GM18505 (cell line): ENCODE data around the gene RNF151.
A peak's percentile ranks its signal among the peaks of the same experiment; 100 is the strongest.
"Not testable (repeated sequence)": the region's sequence is repeated elsewhere in the genome, so short reads cannot be mapped to it uniquely, and the experiment has no call there.

Experiments
- ATAC-seq: cut with Tn5 transposase; IDR thresholded peaks from one replicate; pipeline ENCODE4 v1.9.1; 2021; ENCODE audit not compliant: unreplicated experiment
- POLR2A ChIP-seq: IDR thresholded peaks from 4 replicates; pipeline ENCODE4 v1.6.1; 2011; ENCODE audit warnings: borderline replicate concordance; ENCODE audit not compliant: insufficient read depth, insufficient read length; ENCODE audit errors: extremely low read depth

Gene RNF151, protein sequence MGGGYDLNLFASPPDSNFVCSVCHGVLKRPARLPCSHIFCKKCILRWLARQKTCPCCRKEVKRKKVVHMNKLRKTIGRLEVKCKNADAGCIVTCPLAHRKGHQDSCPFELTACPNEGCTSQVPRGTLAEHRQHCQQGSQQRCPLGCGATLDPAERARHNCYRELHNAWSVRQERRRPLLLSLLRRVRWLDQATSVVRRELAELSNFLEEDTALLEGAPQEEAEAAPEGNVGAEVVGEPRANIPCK

DNA sequence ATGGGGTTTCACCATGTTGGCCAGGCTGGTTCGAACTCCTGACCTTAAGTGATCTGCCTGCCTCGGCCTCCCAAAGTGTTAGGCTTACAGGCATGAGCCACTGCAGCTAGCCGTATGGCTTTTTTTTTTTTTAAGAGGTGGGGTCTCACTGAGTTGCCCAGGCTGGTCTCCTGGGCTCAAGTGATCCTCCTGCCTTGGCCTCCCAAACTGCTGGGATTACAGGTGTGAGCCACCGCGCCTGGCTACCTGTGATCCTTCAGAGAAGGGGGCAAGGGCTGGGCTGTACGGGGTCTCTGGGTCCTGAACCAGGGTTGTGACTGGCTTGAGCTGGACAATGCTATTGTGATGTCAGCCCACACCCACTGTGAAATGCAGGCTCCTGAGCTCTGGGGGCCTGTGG is at the start of gene RNF151:
Gene RNF151, plus strand, starts transcription at position 397 of the 400 bp plus-strand sequence. CDS start 26 bp downstream, outside the sequence.
- no peak for TF ChIP-seq POLR2A

DNA sequence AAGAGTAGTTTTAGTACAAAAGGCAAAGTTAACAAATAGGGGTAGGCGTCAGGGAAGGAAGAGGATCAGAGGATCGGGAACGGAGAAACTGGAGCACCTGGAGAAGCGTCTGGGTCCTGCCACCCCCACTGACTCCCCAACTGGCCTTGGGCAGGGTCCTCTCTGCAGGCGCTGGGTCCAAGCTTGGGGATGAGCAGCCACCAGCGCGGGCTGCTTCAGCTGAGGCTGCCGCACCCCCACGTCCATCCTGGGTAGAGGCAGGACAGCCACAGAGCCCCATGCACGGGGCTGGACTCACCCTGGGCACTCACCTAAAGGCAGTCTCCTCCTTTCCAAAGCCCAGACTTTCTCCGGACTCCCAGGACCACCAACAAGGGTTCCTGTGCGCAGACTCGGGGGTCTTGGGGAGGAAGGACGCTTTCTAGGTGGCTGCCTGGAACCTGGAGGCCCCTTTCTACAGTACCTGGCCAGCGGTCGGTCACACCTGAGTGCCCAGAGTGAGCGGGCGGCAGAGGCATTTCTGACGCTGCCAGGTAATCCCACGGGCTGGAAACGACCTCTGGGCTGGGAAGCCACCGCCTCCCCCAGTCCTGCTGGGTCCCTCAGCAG is 49.5 kb upstream of the RNF151 start:
- TF ChIP-seq POLR2A, result no peak
- no peak for ATAC-seq

More for the DNA sequence above, at the start of gene RNF151:
- ATAC-seq, result no peak

DNA sequence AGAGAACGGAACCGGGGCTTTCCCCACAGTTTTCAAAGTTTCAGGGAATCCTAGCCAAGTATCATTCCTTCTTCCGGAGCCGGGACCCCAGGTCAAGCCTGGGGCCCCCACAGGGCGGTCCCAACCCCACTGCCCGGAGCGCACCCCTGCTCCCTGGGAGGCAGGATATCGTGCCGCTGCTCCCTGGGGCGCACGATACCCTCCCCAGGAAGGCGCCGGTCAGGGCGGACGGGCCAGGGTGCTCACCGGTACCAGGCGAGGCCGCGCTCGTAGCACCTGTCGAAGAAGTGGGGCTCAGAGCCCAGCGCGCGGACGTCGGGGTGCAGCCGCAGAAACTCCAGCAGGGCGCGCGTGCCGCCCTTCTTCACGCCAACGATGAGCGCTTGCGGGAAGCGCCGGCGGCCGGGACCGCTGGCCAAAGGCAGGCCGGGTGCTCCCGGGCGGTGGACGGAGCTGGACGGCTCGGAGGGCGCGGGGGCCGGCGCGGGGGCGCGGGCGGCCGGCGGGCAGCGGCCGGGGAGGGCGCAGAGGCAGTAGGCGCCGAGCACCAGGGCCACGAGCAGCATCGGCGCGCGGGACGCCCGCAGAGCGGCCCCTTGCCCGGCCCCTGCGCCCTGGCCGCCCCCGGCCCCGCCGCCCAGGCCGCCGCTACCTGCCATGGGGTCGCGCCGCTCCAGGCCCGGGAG is 48.8 kb upstream of the RNF151 start:
- ATAC-seq, result no peak
- no peak for TF ChIP-seq POLR2A

DNA sequence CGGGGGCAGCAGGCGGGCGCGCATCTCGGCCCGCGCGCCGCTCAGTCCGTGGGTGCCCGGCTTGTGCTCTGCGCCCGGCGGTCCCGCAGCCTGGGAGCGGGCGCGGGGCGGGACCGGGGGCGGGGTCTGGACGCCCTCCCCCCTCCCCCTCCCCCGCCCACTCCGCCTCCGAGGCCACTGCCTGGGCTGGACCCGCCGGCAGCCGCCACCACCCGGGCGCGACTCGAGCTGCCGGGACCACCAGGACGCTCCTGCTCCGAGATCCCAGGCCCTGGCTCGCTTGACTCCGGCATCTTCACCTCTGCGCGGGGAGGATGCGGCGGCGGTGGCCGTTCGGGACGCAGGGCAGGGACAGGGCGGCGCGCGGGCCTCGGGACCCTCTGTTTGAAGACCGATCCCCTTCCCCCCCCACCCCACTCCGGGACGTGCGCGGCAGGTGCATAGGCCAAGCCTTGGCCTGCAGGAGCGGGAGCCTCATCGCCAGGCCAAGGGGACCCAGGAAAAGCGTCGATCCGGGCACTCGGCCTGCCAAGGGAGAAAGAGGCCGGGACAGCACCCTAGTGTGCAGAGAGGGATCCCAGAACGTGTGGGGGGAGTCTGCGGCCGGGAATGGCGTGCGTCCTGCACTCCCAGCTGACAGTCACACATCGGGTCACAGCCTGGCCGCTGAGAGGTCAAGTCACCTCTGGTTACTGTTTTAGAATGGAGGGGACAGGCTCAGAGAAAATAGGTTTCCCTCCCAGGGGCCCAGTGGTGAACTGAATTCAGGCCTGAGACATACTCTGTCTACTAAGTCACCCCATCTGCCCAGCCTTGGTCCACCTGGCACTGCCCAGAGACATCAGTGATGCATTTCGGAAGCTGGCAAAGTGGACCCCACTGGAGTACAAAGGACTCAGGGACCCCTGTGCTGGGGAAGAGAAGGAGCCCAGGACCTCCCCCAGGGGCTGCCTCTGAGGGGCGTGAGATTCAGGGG is 48.0 kb upstream of the RNF151 start, which contains the start of gene HS3ST6:
Gene HS3ST6, minus strand, starts transcription at position 65 of the 976 bp plus-strand sequence. CDS start 92 bp downstream, outside the sequence.
- no peak for TF ChIP-seq POLR2A
- no peak for ATAC-seq

DNA sequence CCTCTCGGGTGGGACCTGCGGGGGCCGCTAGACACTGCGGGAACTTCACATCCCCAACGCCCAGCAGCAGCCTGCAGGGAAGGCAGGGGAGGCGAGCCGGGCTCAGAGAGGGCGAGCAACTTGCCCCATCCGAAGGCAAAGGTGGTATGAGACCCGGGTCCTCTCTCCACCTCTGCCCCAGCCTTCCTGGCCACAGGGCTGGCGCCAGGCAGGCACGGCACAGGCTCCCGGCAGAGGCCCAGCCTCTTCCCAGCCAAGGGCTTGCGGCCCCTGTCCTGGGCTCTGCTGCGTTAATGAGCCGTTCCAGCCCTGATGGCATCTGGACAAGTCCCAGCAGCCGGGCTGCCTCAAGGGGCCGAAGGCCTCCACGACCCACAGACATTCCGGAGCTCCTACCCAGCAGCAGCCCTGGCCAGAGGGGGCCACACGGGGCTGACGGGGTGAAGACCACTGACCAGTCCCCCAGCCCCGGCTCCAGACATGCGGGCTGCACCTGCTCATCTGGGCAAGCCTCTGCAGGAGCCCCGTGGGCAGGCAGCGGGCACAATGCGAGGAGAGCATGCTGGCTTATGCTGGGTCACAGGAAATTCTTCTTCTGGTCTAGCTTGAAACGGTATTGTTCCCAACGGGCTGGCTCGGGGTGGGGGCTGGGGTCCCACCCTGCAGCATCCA is 47.2 kb upstream of the RNF151 start:
- TF ChIP-seq POLR2A, result no peak
- no peak for ATAC-seq

DNA sequence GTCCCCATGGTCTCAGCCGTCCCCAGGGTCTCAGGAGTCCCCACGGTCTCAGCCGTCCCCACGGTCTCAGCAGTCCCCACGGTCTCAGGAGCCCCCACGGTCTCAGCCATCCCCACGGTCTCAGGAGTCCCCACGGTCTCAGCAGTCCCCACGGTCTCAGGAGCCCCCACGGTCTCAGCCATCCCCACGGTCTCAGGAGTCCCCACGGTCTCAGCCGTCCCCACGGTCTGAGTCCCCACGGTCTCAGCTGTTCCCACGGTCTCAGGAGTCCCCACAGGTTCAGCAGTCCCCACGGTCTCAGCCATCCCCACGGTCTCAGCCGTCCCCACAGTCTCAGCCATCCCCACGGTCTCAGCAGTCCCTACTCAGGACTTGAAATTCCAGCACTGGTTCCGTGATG is 46.5 kb upstream of the RNF151 start:
- ATAC-seq, result not testable (repeated sequence)

DNA sequence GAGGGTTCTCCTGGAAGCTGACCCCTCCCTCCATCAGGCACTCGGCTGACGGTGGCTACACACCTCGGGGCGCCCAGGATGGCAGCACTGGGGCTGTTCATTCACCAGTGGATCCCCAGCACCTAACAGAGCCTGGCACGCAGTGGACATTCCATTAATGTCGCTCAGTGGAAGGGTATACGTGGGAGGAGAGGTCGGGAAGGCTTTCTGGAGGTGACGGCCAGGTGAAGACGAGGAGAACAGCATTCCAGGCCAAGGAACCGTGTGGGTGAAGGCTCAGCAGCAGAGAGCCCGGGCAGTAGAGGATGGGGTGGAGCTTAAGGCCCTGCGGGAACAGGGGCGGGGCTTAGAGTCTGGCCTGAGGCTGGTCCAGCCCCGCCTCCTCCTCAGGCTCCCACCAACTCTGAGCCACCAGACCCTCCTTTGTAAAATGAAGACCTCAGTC is 45.9 kb upstream of the RNF151 start:
- no peak for ATAC-seq
- TF ChIP-seq POLR2A, result no peak

DNA sequence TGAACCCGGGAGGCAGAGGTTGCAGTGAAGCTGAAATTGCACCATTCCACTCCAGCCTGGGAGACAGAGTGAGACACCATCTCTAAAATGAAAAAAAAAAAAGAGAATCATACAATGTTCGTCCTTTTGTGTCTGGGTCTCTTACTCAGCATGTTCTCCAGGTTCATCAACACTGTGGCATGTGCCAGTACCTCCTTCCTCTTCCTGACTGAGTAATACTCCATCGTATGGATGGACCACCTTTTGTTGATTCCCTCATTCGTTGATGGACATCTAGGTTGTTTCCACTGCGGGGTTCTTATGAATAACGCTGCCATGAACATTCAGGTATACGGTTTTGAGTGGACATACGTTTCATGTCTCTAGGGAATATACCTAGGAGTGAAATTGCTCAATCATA is 44.3 kb upstream of the RNF151 start:
- TF ChIP-seq POLR2A, result no peak
- ATAC-seq, result no peak

DNA sequence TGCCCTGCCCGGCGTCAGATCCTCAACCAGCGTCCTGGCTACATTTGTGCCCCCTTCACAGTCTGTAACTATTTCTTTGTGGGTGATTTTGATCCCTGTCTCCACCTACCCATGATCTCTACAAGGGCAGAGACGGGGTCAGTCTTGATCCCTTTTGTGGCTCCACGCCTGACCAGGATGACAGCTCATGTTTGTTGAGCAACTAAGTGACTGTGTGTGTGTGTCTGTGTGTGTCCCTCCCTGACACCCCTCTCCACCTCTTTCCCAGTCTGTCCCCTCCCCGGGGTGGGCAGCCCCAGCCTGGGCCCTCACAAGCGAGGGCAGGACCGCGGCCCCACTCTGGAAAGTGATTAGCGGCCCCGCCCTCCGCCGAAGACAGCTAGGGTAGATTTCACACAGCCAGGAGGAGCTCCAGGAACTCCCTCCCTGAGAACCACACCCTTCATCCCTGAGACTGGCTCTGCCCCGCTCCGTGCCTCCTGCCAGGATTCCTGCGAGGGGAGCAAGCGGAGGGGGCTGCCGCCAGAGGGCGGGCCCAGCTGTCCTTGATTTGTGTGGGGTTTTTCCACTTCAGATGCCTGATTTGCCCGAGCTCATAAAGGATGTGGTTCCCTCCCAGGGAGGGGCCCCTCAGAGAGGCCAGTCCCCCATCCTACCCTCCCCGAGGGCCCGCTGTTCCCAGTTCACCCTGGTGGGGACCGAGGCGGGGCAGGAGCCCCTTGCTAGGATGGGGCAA is 43.2 kb upstream of the RNF151 start:
- ATAC-seq, result no peak
- TF ChIP-seq POLR2A, result no peak

DNA sequence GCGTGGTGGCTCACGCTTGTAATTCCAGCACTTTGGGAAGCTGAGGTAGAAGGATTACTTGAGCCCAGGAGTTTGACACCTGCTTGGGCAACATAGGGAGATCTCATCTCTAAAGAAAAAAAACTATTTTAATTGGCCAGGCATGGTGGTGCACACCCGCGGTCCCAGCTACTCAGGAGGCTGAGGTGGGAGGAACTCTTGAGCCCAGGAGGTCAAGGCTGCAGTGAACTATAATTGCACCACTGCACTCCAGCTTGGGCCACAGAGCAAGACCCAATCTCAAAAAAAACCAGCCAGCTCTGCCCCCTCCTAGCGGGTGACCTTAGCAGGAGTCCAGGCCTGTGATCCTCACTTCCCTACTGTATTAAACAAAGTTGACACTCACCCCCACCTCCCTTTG is 42.6 kb upstream of the RNF151 start:
- ATAC-seq, result no peak
- TF ChIP-seq POLR2A, result no peak

DNA sequence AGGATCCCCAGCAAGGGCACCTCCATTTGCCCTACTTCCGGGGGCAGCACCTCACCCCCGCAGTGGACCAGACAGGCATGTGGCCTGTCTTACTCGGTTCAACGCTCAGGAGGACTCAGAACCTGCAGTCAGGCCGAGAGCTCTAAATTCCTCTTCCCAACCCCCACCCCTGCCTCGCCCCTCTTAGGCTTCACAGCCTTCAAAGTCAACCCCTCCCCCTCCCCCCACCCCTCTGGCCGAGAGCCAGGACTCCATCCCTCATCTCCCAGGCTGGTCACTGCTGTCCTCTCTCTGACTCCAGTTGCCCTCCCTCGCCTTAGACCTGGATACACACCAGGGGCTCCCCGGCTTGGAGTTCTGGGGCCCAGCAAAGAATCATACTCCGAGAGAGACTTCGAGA is 40.4 kb upstream of the RNF151 start:
- TF ChIP-seq POLR2A, result no peak
- ATAC-seq, result no peak

DNA sequence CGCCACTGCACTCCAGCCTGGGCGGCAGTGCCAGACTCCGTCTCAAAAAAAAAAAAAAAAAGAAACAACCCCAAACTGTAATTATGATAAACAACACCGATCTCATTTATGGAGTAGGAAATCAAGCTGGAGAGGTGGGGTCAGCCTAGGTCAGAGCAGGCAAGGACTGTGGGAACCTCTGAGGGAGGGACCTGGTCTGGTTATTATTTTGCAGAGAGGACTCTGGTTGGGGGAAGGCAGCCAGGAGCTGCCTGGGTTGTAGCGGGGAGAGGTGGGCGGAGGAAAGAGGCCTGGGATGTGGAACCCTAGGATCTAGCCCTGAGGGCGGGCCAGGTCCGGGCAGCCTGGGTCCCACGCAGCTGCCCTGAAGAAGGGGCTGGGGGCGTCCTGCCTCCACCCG is 37.6 kb upstream of the RNF151 start:
- no peak for TF ChIP-seq POLR2A
- peak; percentile 8 for ATAC-seq
